ENCODE results near the gene RCN1. TPM values are rescaled to one million over a fixed set of nuclear protein-coding genes. Genes with fewer than 3 reads are reported as not detected.

The RCN1 gene
- total and polyA plus RNA-seq, 4 donors = 78.7 to 111 (median 84.6) TPM

DNA sequence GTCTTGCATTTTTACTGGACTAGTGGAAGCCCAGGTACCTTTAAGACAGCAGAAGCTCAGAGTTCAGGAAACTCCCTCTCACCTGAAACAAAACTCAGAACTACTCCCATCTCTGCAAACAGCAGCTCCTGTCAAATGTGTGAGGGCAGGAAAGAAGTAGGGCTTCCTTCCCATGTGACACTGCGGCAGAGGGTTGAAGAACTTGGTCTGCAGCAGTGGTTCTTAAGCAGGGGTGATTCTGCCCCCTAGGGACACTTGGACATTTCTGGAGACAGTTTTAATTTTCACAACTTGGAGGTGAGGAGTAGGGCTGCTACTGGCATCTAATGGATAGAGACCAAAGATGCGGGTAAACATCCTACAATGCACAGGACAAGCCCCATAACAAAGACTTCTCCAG lies 63.4 kb downstream of the RCN1 start:
- no peak for ATAC-seq (ENCODE audit: insufficient read depth, low FRiP score)
- 48 to 69% methylated on average over 2 of the region's 2 CpGs for WGBS, 2 donors
- Histone ChIP-seq H3K36me3 (ENCODE audit: control insufficient read depth in 4 of 4, insufficient read depth in 4 of 4, low read length in 4 of 4) (no peaks in the 10 kb centered on the region), H3K4me3 (no peak overlapping the region), H3K9me3 (ENCODE audit: control insufficient read depth in 4 of 4, insufficient read depth in 3 of 4, low read length in 3 of 4) (peaks cover 0 to 2% (median 0%) of the 10 kb centered on the region in 4 donors), H3K27me3 (ENCODE audit: control insufficient read depth in 3 of 3, insufficient read depth in 3 of 3, low read length in 2 of 3) (no peaks in the 10 kb centered on the region), H3K9ac (ENCODE audit: insufficient read depth in 1 of 2, low read length in 2 of 2) (no peak overlapping the region), H3K27ac (ENCODE audit: low read depth in 1 of 2, low read length in 1 of 2) (no peak overlapping the region), H3K4me1 (ENCODE audit: control insufficient read depth in 5 of 5, insufficient read depth in 5 of 5, low read length in 5 of 5) (peaks cover 0 to 4% (median 0%) of the 10 kb centered on the region in 5 donors)
- no peak for DNase-seq
- TF ChIP-seq, protein P1, sequence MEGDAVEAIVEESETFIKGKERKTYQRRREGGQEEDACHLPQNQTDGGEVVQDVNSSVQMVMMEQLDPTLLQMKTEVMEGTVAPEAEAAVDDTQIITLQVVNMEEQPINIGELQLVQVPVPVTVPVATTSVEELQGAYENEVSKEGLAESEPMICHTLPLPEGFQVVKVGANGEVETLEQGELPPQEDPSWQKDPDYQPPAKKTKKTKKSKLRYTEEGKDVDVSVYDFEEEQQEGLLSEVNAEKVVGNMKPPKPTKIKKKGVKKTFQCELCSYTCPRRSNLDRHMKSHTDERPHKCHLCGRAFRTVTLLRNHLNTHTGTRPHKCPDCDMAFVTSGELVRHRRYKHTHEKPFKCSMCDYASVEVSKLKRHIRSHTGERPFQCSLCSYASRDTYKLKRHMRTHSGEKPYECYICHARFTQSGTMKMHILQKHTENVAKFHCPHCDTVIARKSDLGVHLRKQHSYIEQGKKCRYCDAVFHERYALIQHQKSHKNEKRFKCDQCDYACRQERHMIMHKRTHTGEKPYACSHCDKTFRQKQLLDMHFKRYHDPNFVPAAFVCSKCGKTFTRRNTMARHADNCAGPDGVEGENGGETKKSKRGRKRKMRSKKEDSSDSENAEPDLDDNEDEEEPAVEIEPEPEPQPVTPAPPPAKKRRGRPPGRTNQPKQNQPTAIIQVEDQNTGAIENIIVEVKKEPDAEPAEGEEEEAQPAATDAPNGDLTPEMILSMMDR (IDR thresholded peaks at IDR 0.05; ENCODE audit: control extremely low read depth, extremely low read depth) = no peak

Small RNA genes lying within 50 kb of the gene (small RNA-seq; reads per million reads assigned to genes)
- gene RF00012 (ENCODE audit: low replicate concordance) = not detected
